Subcutaneous abdominal adipose tissue (tissue), 5 donors: Measurements from ENCODE around the gene DGKB.

Source experiments
- H3K27ac ChIP-seq: one replicate; pipeline ENCODE4 v1.7.0; 2013; ENCODE audit warnings: low read depth, mild to moderate bottlenecking, inconsistent platforms, low read length, moderate library complexity
- H3K27me3 ChIP-seq, 5 donors: one replicate each; pipeline ENCODE4 v1.7.0; 2013; ENCODE audit warnings: low read length in 5 of 5, inconsistent platforms in 1 of 5; ENCODE audit not compliant: control insufficient read depth in 5 of 5, insufficient read depth in 4 of 5
- H3K36me3 ChIP-seq, 5 donors: one replicate each; pipeline ENCODE4 v1.7.0; 2013; ENCODE audit warnings: low read length in 5 of 5; ENCODE audit not compliant: control insufficient read depth in 5 of 5, insufficient read depth in 5 of 5
- H3K4me1 ChIP-seq, 5 donors: one replicate each; pipeline ENCODE4 v1.7.0; 2013; ENCODE audit warnings: low read length in 5 of 5, mild to moderate bottlenecking in 3 of 5, moderate library complexity in 1 of 5; ENCODE audit not compliant: control insufficient read depth in 5 of 5, insufficient read depth in 5 of 5
- H3K4me3 ChIP-seq, 5 donors: one replicate each; pipeline ENCODE4 v1.7.0; 2013; ENCODE audit warnings: low read length in 5 of 5, low read depth in 1 of 5
- H3K9ac ChIP-seq, 5 donors: one replicate each; pipeline ENCODE4 v1.7.0; 2013; ENCODE audit warnings: low read length in 5 of 5, mild to moderate bottlenecking in 4 of 5, moderate library complexity in 3 of 5
- H3K9me3 ChIP-seq, 5 donors: one replicate each; pipeline ENCODE4 v1.7.0; 2013; ENCODE audit warnings: low read length in 5 of 5; ENCODE audit not compliant: control insufficient read depth in 5 of 5
- donor health status: healthy.
- donor health status: healthy.
- donor health status: healthy.
- donor health status: healthy.
- donor health status: healthy.

The DGKB gene

DNA sequence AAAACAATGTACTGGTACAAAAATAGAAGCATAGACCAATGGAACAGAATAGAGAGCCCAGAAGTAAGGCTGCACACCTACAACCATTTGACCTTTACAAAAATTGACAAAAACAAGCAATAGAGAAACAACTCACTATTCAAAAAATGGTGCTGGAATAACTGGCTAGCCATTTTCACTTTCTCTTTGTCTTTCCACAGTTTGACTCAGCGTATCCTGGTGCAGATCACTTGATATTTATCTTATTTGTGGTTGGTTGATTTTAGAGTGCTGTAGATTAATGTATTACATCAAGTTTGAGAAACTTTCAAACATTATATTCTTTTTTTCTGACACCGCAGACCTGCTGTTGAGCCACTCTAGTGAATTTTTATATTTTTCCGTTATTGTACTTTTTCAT, 381.4 kb downstream of the DGKB start:
- H3K27ac ChIP-seq: no peak overlapping the region
- H3K4me3 ChIP-seq: no peak overlapping the region
- H3K27me3 ChIP-seq: no peaks in the 10 kb centered on the region
- no peaks in the 10 kb centered on the region for H3K4me1 ChIP-seq
- no peaks in the 10 kb centered on the region for H3K36me3 ChIP-seq
- no peak overlapping the region for H3K9ac ChIP-seq
- peaks cover 0 to 5% (median 0%) of the 10 kb centered on the region in 5 donors for H3K9me3 ChIP-seq

DNA sequence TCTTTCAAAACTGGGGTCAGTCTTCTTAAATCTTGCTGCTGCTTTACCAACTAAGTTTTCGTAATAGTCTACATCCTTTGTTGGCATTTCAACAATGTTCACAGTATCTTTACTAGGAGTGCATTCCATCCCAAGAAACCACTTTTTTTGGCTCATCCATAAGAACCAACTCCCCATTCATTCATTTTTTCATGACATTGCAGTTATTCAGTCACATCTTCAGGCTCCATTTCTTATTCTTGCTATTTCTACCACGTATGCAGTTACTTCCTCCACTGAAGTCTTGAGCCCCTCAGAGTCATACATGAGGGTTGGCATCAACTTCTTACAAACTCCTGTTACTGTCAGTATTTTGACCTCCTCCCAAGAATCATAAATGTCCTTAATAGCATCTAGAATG, 392.3 kb downstream of the DGKB start:
- Histone ChIP-seq H3K4me3 (no peak overlapping the region), H3K27ac (no peak overlapping the region), H3K27me3 (no peaks in the 10 kb centered on the region), H3K9me3 (peaks cover 0 to 11% (median 3%) of the 10 kb centered on the region in 5 donors), H3K9ac (no peak overlapping the region), H3K36me3 (no peaks in the 10 kb centered on the region), H3K4me1 (peaks cover 0 to 5% (median 0%) of the 10 kb centered on the region in 5 donors)

DNA sequence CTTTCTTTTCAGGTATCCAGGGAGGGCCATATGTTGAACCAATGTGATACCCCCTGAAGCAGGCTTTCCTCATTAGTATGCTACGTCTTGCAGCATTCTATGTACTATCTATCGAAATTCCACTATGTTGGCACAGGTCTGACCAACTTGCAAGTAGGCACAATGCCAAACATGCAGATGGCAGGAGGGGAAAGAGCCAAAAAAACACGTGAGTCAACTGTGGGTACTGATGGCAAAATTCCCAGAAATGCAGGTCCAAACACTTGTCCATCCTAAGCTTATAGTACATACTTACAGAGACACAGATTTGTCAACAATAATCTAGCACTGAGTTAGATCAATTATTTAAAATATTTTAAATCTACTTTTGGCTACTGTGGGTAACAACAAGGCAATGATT, 394.9 kb downstream of the DGKB start:
- Histone ChIP-seq H3K9me3 (peaks cover 0 to 11% (median 3%) of the 10 kb centered on the region in 5 donors), H3K36me3 (no peaks in the 10 kb centered on the region), H3K27ac (no peak overlapping the region), H3K4me3 (no peak overlapping the region), H3K27me3 (no peaks in the 10 kb centered on the region), H3K9ac (no peak overlapping the region), H3K4me1 (peaks cover 0 to 5% (median 0%) of the 10 kb centered on the region in 5 donors)

DNA sequence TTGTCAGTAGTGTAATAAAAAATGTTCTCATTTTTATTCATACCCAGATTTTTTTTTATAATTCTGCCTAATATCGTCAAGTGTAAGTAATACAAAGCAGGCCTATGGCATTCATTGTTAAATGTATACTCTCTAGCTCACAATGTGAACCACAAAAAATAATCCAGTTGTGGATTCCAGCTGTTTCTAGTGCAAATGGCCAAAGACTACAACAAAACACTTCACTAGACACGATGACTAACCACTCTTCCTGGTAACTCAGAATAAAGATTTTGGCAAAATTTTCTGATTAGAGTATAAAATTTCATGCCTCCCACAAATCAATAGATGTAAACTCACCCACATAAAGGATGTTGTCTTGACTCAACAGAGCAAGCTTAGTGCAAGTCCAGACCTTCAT, 396.6 kb downstream of the DGKB start:
- Histone ChIP-seq H3K9me3 (peaks cover 2 to 14% (median 7%) of the 10 kb centered on the region in 5 donors), H3K36me3 (no peaks in the 10 kb centered on the region), H3K9ac (no peak overlapping the region), H3K27me3 (no peaks in the 10 kb centered on the region), H3K4me1 (peaks cover 0 to 5% (median 0%) of the 10 kb centered on the region in 5 donors), H3K4me3 (no peak overlapping the region), H3K27ac (no peak overlapping the region)

DNA sequence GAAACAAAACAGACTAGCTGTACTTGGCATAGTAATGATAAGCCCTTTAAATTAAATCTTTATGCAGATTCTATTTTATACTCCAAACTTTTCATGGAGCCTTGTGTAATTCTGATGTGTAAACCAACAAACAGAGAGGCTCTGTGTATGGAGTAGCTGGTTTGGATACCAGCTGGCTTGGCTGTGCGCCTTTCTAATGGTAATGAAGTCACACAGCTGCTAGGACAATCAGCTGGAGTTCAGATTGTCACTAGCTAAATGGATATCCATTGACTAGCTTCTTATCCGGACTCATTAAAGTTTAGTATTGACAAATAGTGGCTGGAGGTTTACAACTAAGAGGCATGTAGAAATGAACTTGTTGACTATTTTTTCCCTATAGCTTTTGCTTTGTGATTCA, 398.4 kb downstream of the DGKB start:
- Histone ChIP-seq H3K27me3 (no peaks in the 10 kb centered on the region), H3K36me3 (no peaks in the 10 kb centered on the region), H3K4me3 (no peak overlapping the region), H3K27ac (no peak overlapping the region), H3K9ac (no peak overlapping the region), H3K4me1 (peaks cover 0 to 5% (median 0%) of the 10 kb centered on the region in 5 donors), H3K9me3 (peaks cover 0 to 8% (median 6%) of the 10 kb centered on the region in 5 donors)

DNA sequence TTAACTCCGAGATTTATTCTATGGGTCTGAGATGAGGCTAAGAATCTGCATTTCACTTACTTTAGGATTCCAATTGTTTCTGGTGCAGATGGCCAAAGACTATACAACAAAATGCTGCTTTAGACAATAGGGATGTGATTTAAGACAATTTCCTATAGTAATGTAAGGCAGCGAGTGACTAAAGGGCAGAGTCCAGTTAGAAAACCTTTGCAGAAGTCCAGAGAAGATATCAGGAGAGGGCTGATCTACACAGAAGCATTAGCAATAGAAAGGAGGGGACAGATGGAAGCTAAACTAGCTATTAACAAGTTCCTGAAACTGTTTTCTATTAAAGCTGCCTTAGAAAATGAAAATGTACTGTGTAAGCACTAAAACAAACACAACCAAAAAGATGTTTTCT, 398.9 kb downstream of the DGKB start:
- peaks cover 0 to 5% (median 0%) of the 10 kb centered on the region in 5 donors for H3K4me1 ChIP-seq
- H3K9me3 ChIP-seq: peaks cover 0 to 8% (median 6%) of the 10 kb centered on the region in 5 donors
- no peaks in the 10 kb centered on the region for H3K36me3 ChIP-seq
- H3K4me3 ChIP-seq: no peak overlapping the region
- H3K27ac ChIP-seq: no peak overlapping the region
- H3K27me3 ChIP-seq: no peaks in the 10 kb centered on the region
- no peak overlapping the region for H3K9ac ChIP-seq

DNA sequence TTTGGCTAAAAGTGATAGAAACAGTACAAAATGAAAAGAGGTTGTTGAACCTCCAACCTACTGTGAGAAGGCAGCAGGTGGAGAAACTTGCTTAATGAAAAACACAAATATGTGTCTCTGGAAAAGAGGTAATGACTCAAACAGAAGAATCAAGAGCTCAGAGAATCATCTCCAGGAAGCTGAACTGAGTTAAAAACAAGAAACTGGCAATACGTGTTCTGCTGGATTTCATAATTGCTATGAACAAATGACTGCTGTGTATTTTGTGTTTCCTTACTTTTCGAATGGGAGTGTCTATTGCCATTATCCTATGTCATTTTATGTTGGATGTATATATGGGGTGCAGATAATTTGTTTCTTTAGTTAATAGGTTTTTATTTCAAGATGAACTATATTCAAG, 401.1 kb downstream of the DGKB start:
- Histone ChIP-seq H3K9ac (no peak overlapping the region), H3K27me3 (no peaks in the 10 kb centered on the region), H3K36me3 (no peaks in the 10 kb centered on the region), H3K9me3 (peaks cover 0 to 8% (median 6%) of the 10 kb centered on the region in 5 donors), H3K4me1 (no peaks in the 10 kb centered on the region), H3K27ac (no peak overlapping the region), H3K4me3 (no peak overlapping the region)

DNA sequence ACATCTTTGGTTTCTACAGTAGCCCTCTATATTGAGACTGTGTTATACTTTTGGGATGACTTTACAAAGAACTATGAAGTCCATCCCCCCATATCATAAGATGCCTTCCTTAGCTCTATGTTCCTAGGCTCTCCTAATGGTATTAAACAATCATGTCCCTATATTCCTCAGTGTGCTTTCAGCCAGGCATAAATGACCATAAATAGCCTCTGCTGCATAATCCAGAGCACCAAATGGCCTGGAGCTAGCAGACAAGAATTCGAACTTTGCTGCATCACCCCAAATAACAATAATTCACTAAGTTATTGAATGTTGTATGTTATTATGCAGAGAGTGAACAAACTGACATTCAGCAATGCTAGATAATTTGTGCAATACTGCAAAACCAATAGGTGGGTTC, 405.2 kb downstream of the DGKB start:
- H3K4me1 ChIP-seq: no peaks in the 10 kb centered on the region

DNA sequence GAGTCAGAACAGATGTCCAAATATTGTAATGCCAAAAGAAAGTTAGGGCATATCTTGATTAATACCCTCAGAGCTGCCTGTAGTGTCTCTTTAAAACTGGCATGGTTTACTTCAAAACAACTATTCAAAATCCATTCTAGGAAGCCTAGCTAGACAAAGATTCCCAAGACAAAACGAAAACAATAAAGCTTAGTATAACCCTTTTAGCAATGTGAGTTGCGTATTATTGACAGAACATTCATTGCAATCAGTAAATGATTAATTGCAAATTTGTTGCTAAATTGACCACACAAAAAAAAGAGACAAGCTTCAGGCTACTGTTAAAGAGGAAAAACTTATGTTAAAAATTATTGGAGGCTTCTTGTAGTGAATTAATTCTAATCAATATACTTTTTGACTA, 406.9 kb downstream of the DGKB start:
- Histone ChIP-seq H3K9ac (no peak overlapping the region), H3K36me3 (no peaks in the 10 kb centered on the region), H3K4me1 (no peaks in the 10 kb centered on the region), H3K4me3 (no peak overlapping the region), H3K27ac (no peak overlapping the region), H3K27me3 (no peaks in the 10 kb centered on the region), H3K9me3 (peaks cover 0 to 2% (median 0%) of the 10 kb centered on the region in 5 donors)

More for the DNA sequence above, 405.2 kb downstream of the DGKB start:
- H3K4me3 ChIP-seq: no peak overlapping the region
- H3K9ac ChIP-seq: no peak overlapping the region
- H3K27me3 ChIP-seq: no peaks in the 10 kb centered on the region
- H3K9me3 ChIP-seq: peaks cover 0 to 8% (median 6%) of the 10 kb centered on the region in 5 donors
- H3K27ac ChIP-seq: no peak overlapping the region
- H3K36me3 ChIP-seq: no peaks in the 10 kb centered on the region

DNA sequence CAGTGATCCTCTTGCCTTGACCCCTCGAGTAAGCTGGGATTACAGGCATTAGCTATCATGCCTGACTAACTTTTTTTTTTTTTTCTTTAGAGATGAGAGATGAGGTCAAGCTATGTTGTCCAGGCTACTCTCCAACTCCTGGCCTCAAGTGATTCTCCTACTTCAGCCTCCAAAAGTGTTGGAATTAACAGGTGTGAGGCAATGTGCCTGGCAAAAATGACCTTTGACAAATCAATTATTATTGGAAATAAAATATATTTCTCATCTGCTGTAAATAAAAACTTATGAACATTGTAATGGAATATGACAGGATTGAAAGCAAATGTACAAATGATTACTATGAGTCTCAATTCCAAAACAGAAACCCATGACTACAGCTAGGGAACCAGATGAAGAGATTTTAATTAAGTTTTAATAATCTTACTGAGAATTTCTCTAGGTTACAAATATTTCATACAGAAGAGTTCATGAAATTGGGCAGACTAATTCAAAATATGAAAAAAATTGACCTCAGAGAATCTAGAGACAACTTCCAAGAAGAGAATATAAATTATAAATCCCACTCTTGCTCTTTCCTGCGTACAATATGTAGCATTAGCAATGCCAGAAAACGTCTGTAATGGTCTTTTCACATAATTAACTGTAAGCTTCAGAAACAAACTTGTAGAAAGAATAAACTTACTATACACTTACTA, 414.7 kb downstream of the DGKB start:
- no peak overlapping the region for H3K9ac ChIP-seq
- no peaks in the 10 kb centered on the region for H3K27me3 ChIP-seq
- H3K4me1 ChIP-seq: no peaks in the 10 kb centered on the region
- H3K9me3 ChIP-seq: peaks cover 0 to 2% (median 0%) of the 10 kb centered on the region in 5 donors
- H3K27ac ChIP-seq: no peak overlapping the region
- H3K4me3 ChIP-seq: no peak overlapping the region
- H3K36me3 ChIP-seq: no peaks in the 10 kb centered on the region
